DOHH2 (cell line): ENCODE data around the gene LRRC8D.

Source experiments
- H3F3A ChIP-seq: fragments of 200-600 bp; sonication (generic), shearing (Covaris generic); 2 replicates; pipeline ENCODE4 v1.6.0; 2016; ENCODE audit warnings: antibody characterized with exemption, mild to moderate bottlenecking; ENCODE audit not compliant: control insufficient read depth, insufficient read depth
- H3K27ac ChIP-seq: fragments of 200-600 bp; sonication (generic); 2 replicates; pipeline ENCODE4 v1.5.1; 2014; ENCODE audit warnings: low read depth, mild to moderate bottlenecking, low read length, moderate library complexity
- H3K27me3 ChIP-seq: fragments of 200-600 bp; sonication (generic); 2 replicates; pipeline ENCODE4 v1.6.1; 2014; ENCODE audit warnings: mild to moderate bottlenecking, low read length, mixed read lengths; ENCODE audit not compliant: control insufficient read depth
- H3K36me3 ChIP-seq: fragments of 200-600 bp; sonication (generic); 2 replicates; pipeline ENCODE4 v1.6.1; 2014; ENCODE audit warnings: mild to moderate bottlenecking, low read length, moderate library complexity, mixed read lengths; ENCODE audit not compliant: control insufficient read depth
- H3K4me1 ChIP-seq: fragments of 200-600 bp; sonication (generic); 2 replicates; pipeline ENCODE4 v1.6.1; 2014; ENCODE audit warnings: mild to moderate bottlenecking, low read length, mixed read lengths; ENCODE audit not compliant: control insufficient read depth
- H3K4me2 ChIP-seq: fragments of 200-600 bp; sonication (generic); 2 replicates; pipeline ENCODE4 v1.6.0; 2014; ENCODE audit warnings: mild to moderate bottlenecking, low read length, moderate library complexity
- H3K4me3 ChIP-seq: fragments of 200-600 bp; sonication (generic); 2 replicates; pipeline ENCODE4 v1.5.1; 2014; ENCODE audit warnings: mild to moderate bottlenecking, low read length, mixed read lengths
- H3K79me2 ChIP-seq: fragments of 200-600 bp; sonication (generic); 2 replicates; pipeline ENCODE4 v1.6.1; 2014; ENCODE audit warnings: mild to moderate bottlenecking, low read length, mixed read lengths; ENCODE audit not compliant: control insufficient read depth
- H3K9me2 ChIP-seq: fragments of 200-600 bp; sonication (generic); replicated peaks from 2 replicates; pipeline ENCODE4 v1.6.1; 2014; ENCODE audit warnings: mild to moderate bottlenecking, low read length, mixed read lengths; ENCODE audit not compliant: control insufficient read depth
- H3K9me3 ChIP-seq: fragments of 200-600 bp; sonication (generic); 2 replicates; pipeline ENCODE4 v1.6.1; 2014; ENCODE audit warnings: antibody characterized with exemption, low read length, mixed read lengths; ENCODE audit not compliant: control insufficient read depth, insufficient read depth
- H4K20me1 ChIP-seq: fragments of 200-600 bp; sonication (generic); 2 replicates; pipeline ENCODE4 v1.6.0; 2014; ENCODE audit warnings: low read depth, mild to moderate bottlenecking, antibody characterized with exemption, low read length, moderate library complexity; ENCODE audit not compliant: control insufficient read depth, insufficient read depth
- EZH2phosphoT487 ChIP-seq: fragments of 200-600 bp; sonication (generic); IDR thresholded peaks from 2 replicates; pipeline ENCODE4 v1.6.1; 2017; ENCODE audit warnings: borderline replicate concordance, mild to moderate bottlenecking, antibody characterized with exemption, low read length, moderate library complexity, mixed read lengths
- TF ChIP-seq, protein P1 (sequence below): fragments of 200-600 bp; sonication (generic); IDR thresholded peaks from one replicate; pipeline ENCODE4 v1.5.1; 2014; ENCODE audit warnings: antibody characterized with exemption, mild to moderate bottlenecking, low read depth, low read length; ENCODE audit not compliant: poor library complexity, severe bottlenecking

LRRC8D gene

DNA sequence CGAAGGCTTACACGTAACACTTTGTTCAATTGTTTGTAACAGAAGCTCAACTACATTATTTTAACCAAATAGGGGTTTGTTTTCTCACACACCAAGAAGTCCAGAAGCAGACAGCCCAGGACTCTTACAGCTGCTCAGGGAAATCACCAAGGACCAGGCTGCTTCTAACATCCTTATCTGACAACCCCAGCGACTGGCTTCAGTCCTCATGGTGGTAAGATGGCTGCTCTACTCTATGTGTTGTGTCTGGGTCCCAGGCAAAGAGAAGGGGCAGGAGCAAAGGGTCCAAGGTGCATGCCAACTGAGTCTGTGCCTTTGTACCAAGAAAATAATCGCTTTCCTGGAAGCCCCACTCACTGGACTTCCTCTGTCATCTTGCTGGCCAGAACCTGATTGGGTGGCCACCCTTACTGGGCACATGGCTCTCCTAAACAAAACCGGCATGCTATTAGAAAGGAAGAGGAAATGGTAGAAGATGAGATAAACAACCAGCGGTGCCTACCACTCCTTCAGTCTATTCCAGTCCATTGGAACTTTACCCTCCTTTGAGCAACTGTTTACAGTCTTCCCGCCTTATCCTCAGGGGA is 34.1 kb upstream of the LRRC8D start:
- H3K27ac ChIP-seq, result no peak overlapping the region
- no peaks in the 10 kb centered on the region for H3K36me3 ChIP-seq
- H3F3A ChIP-seq, result no peaks in the 10 kb centered on the region
- peaks cover 20% of the 10 kb centered on the region for H3K27me3 ChIP-seq
- no peak overlapping the region for H3K4me2 ChIP-seq
- no peaks in the 10 kb centered on the region for H3K9me3 ChIP-seq
- TF ChIP-seq, protein P1, sequence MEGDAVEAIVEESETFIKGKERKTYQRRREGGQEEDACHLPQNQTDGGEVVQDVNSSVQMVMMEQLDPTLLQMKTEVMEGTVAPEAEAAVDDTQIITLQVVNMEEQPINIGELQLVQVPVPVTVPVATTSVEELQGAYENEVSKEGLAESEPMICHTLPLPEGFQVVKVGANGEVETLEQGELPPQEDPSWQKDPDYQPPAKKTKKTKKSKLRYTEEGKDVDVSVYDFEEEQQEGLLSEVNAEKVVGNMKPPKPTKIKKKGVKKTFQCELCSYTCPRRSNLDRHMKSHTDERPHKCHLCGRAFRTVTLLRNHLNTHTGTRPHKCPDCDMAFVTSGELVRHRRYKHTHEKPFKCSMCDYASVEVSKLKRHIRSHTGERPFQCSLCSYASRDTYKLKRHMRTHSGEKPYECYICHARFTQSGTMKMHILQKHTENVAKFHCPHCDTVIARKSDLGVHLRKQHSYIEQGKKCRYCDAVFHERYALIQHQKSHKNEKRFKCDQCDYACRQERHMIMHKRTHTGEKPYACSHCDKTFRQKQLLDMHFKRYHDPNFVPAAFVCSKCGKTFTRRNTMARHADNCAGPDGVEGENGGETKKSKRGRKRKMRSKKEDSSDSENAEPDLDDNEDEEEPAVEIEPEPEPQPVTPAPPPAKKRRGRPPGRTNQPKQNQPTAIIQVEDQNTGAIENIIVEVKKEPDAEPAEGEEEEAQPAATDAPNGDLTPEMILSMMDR, result no peak
- TF ChIP-seq EZH2phosphoT487, result no peak
- H4K20me1 ChIP-seq, result no peaks in the 10 kb centered on the region
- no peaks in the 10 kb centered on the region for H3K4me1 ChIP-seq
- H3K9me2 ChIP-seq, result no peaks in the 10 kb centered on the region
- H3K79me2 ChIP-seq, result no peaks in the 10 kb centered on the region
- no peak overlapping the region for H3K4me3 ChIP-seq

DNA sequence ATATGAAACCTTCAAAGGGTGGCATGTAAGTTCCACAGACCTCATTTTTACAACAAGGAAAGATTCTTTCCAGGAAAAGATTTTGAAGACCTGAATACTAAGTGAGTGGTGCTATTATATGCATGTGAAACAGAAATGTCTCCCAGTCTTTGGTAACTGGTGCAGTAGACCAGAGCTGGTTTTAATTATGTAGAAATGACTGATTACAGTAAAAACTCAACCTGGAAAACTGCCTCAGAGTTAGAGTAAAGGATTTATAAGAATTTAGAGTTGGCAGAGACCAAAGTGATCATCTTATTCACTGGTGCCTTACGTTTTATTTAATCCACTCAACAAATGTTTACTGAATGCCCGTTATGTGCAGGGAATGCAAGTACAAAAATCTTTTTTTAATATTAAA is 30.2 kb upstream of the LRRC8D start:
- no peaks in the 10 kb centered on the region for H4K20me1 ChIP-seq
- H3K79me2 ChIP-seq, result no peaks in the 10 kb centered on the region
- H3K27ac ChIP-seq, result no peak overlapping the region
- H3K9me3 ChIP-seq, result no peaks in the 10 kb centered on the region
- no peak overlapping the region for H3K4me3 ChIP-seq
- no peaks in the 10 kb centered on the region for H3K36me3 ChIP-seq
- no peaks in the 10 kb centered on the region for H3K27me3 ChIP-seq
- H3K4me2 ChIP-seq, result no peak overlapping the region
- no peaks in the 10 kb centered on the region for H3K9me2 ChIP-seq
- no peaks in the 10 kb centered on the region for H3F3A ChIP-seq
- TF ChIP-seq, protein P1, result no peak
- no peak for TF ChIP-seq EZH2phosphoT487
- H3K4me1 ChIP-seq, result no peaks in the 10 kb centered on the region

DNA sequence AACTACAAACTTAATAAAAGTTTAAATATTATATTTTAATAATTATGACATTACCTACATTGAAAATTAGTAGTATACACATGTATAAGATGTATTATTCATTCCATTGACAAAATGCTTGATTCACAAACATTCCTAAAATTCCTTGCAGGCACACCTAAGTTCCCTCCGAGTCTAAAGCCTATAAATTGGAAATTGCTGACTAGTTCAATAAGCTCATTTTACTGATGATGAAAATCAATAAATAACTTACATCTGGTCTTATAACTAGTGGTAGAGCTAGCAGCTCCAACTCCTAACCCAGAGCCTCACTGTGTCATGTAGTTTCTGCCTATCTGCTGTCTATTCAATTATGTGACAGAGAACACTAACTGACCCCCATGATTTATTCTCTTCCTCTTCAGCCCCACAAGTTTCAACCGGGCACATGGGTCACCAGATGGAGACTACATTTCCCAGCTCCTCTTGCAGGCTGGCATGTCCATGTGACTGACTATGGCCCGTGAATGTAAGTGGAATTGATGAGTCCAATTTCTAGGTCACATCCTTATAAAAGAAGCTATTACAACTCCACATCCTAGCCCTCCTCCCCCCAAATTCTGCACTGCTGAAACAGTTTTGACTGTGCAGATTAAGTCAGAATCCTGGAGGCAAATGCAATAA is 29.6 kb upstream of the LRRC8D start:
- H3K36me3 ChIP-seq, result no peaks in the 10 kb centered on the region
- no peak overlapping the region for H3K27ac ChIP-seq
- H3K79me2 ChIP-seq, result no peaks in the 10 kb centered on the region
- TF ChIP-seq, protein P1, result no peak
- no peak for TF ChIP-seq EZH2phosphoT487
- no peak overlapping the region for H3K4me2 ChIP-seq
- no peak overlapping the region for H3K4me3 ChIP-seq
- H3K27me3 ChIP-seq, result no peaks in the 10 kb centered on the region
- H3K9me2 ChIP-seq, result no peaks in the 10 kb centered on the region
- H4K20me1 ChIP-seq, result no peaks in the 10 kb centered on the region
- no peaks in the 10 kb centered on the region for H3K4me1 ChIP-seq
- no peaks in the 10 kb centered on the region for H3K9me3 ChIP-seq
- H3F3A ChIP-seq, result no peaks in the 10 kb centered on the region
